HEK293 (cell line): ENCODE results near the gene PROB1.

ENCODE experiments used
- ZNF600 ChIP-seq: fragments of 450-650 bp; formaldehyde crosslinking; IDR thresholded peaks from 2 replicates; pipeline ENCODE4 v1.5.1; 2016; ENCODE audit warnings: missing biosample characterization, missing genetic modification characterization
- ZNF623 ChIP-seq: fragments of 450-650 bp; formaldehyde crosslinking; IDR thresholded peaks from 2 replicates; pipeline ENCODE4 v1.5.1; 2016; ENCODE audit warnings: missing biosample characterization, missing genetic modification characterization
- TF ChIP-seq, protein P1 (sequence below): fragments of 450-650 bp; formaldehyde crosslinking; optimal IDR thresholded peaks from 2 replicates; pipeline ENCODE3; 2016; ENCODE audit warnings: missing biosample characterization, mild to moderate bottlenecking, missing genetic modification characterization
- TF ChIP-seq, protein P2 (sequence below): fragments of 450-650 bp; formaldehyde crosslinking; IDR thresholded peaks from 2 replicates; pipeline ENCODE4 v1.5.1; 2016; ENCODE audit warnings: missing biosample characterization, missing genetic modification characterization, low read depth

DNA sequence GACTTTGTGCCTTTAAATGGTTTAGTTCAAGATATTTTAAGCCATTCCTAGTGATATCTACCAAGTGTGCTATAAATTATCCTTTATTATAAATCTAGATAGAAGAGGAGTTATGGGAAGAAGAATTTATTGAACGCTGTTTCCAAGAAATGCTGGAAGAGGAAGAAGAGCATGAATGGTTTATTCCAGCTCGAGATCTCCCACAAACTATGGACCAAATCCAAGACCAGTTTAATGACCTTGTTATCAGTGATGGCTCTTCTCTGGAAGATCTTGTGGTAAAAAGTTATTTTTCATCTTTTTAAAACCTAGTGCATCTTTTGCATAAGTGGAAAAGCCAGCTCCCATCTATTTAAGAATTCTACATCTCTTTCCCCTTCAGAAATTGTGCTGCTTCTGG, 30.4 kb downstream of the PROB1 start:
- TF ChIP-seq ZNF600 (no peak), ZNF623 (no peak)
- TF ChIP-seq, protein P1, sequence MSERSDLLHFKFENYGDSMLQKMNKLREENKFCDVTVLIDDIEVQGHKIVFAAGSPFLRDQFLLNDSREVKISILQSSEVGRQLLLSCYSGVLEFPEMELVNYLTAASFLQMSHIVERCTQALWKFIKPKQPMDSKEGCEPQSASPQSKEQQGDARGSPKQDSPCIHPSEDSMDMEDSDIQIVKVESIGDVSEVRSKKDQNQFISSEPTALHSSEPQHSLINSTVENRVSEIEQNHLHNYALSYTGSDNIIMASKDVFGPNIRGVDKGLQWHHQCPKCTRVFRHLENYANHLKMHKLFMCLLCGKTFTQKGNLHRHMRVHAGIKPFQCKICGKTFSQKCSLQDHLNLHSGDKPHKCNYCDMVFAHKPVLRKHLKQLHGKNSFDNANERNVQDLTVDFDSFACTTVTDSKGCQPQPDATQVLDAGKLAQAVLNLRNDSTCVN (tag by site-specific recombination), result no peak
- TF ChIP-seq, protein P2, sequence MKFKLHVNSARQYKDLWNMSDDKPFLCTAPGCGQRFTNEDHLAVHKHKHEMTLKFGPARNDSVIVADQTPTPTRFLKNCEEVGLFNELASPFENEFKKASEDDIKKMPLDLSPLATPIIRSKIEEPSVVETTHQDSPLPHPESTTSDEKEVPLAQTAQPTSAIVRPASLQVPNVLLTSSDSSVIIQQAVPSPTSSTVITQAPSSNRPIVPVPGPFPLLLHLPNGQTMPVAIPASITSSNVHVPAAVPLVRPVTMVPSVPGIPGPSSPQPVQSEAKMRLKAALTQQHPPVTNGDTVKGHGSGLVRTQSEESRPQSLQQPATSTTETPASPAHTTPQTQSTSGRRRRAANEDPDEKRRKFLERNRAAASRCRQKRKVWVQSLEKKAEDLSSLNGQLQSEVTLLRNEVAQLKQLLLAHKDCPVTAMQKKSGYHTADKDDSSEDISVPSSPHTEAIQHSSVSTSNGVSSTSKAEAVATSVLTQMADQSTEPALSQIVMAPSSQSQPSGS, result no peak
